GM19452 (cell line): ENCODE data around the gene STN1.

Source experiments
- ATAC-seq: cut with Tn5 transposase; IDR thresholded peaks from one replicate; pipeline ENCODE4 v1.9.1; 2021; ENCODE audit not compliant: unreplicated experiment

Gene STN1, protein sequence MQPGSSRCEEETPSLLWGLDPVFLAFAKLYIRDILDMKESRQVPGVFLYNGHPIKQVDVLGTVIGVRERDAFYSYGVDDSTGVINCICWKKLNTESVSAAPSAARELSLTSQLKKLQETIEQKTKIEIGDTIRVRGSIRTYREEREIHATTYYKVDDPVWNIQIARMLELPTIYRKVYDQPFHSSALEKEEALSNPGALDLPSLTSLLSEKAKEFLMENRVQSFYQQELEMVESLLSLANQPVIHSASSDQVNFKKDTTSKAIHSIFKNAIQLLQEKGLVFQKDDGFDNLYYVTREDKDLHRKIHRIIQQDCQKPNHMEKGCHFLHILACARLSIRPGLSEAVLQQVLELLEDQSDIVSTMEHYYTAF

DNA sequence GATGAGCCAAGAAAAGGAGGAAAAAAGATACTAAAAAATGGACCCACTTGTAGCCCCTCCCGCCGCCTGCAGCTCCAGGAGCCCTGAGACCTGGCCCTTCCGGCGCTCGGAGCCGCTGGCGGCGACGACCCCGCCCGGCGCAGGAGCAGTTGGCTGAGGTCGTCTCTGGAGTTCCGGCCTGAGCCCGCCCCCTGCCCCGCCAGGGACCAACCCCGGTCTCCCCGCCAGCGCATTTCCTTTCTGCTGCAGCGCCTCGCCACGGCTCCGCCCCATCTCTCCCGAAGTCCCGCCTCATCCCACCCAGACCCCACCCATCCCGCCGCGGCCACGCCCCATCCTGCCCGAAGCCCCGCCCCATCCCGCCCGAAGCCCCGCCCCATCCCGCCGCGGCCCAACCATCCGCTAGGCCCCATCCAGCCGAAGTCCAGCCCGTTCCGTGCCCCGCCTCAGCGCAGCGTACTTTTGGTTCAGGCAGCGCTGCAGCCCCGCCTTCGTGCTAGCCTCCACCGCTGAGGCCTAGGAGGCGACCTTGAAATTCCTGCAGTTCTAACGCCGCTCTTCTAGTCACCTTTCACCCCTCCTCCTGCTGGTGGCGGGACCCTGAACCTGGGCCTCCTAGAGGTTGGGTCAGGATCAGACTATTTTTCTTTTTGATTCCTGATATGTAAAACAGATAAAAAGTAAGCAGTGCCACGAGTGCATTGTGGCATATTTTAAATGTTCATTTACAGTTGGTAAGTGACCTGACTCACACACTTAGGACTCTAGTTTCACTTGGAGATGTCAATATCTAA is at the start of gene STN1:
Gene STN1, minus strand, starts transcription at position 132 of the 794 bp plus-strand sequence. CDS start 590 bp downstream, outside the sequence.
- peak; percentile 93 for ATAC-seq

DNA sequence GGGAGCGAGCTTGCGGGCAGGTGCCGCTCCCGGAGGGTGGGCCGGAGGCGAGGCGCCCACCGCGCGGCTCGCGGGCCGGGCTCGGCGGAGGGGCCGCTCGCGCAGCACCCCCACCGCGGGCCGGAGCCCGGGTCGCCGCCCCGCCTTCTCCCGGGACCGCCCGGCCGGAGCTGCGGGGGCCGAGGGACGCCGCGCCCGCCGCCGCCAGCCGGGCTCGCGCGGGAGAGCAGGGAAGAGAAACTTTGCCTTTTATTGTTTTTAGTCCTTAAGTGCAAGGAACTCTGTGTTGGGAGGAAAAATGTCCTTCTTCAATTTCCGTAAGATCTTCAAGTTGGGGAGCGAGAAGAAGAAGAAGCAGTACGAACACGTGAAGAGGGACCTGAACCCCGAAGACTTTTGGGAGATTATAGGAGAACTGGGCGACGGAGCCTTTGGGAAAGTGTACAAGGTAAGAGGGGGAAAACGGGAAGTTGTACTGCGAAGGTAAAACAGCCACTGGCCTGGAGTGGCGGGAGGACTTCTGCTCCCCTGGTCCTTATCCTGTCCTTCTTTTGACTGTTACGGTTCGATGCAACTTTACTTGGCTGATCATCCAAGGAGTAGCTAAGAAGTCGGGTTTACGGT is 49.6 kb upstream of the STN1 start:
- ATAC-seq = peak; percentile 43

DNA sequence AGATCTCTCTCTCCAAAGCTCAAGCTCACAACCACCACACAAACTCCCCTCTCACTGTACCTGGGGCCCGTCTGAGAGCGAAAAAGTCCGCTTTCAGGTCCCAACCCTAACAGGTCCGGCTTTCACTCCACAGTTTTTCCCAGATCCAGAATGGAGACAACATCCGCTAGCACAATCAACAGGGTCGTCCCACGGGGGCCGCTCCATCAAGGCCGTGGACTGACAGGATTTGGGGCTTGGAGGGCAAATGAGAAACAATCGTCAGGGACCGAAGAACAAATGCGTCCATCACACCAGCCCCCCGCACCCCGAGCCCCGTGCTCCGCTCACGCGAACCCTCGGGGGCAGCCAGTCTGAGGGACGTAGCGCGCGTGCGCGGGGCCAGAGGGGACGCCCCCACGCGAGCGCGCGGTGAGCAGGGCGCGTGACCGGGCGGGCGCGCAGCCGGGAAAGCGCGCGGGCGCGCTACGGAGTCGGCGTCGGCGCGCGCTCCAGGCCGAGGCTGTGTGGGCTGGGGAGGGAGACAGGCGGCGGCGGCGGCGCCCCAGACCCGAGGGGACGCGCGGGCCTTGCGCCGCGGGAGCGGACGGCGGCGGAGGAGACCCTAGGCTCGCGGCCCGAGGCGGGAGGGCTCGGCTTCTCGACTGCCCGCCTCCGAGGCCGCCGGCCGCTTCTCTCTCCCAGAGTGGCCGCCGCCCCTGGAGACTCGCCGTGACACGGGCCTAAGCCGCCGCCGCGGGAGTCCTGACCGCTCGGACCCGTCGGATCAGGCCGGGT is 48.9 kb upstream of the STN1 start, which contains the start of gene SLK:
Gene SLK, plus strand, starts transcription at position 470 of the 777 bp plus-strand sequence. CDS start 606 bp downstream, outside the sequence.
- peak; percentile 79 for ATAC-seq

DNA sequence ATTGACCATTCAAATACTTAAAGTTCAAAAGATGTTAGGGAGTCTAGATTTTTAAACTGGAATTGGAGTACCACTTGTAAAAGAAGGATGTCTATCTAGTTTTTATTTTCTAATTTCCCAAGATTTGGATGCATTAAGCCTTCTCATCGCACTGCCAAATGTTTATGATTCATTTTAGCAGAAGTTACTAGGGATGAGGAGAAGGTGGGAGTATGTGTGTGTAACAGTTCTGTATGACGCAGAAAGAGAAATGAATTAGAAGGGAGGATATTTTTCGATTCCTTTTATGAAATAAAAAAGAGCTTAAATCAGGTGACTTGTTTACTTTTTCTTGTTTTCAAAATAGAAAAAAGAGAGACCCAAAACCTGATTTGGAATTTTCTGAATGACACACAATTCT is 42.1 kb upstream of the STN1 start:
- ATAC-seq = no peak

DNA sequence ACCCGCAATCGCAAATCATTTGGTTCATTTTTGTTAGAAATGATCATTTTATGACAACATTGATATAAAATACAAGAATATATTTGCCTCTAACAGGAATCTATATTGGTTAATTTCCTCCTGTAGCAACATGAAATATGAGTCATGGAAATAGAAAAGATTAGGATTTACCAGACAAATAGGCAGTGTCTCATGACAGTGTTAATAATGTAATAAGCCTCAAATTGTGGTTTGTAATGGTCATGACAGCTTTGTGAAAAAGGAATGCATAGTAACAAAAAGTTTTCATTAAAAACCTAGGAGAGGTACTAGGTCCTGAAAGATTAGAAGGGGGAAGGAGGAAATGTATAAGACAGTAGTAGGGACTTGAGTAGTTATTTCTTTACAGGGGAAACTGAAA is 41.0 kb upstream of the STN1 start:
- ATAC-seq = no peak

DNA sequence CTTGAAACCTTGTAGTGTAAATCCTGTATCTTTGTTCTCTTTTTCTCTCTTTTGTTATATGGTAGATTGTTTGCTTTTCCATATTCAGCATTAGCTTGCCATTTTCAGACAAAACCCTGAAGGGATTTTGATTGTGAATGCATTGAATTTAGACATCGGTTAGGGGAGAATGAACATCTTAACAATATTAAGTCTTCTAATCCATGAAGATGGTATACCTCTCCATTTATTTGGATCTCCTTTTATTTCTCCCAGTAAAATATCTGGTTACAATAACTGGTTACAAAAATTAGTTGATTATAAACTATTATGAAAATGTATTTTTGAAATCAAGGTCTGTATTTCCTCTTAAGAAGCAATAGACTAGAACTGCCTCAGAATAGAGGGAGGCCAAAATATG is 36.6 kb upstream of the STN1 start:
- no peak for ATAC-seq

DNA sequence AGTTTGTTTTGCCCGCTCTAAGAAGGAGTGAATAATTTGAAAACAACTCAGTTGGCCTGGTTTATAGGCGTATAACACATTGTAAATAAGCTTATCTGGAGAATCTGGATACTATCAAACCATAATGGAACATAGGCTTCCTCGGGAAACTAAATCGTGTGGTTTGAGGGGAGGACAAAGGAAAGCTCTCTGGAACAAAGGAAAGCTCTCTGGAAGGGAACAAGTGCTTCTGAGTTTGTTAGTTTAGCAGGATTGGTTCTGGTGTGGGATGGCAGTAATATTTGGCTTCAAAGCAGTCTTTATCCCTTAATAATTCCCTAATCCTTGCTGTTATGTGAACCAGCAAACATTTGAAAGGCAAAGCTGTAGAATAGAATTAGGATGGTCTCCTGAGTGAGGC is 34.0 kb upstream of the STN1 start:
- no peak for ATAC-seq

DNA sequence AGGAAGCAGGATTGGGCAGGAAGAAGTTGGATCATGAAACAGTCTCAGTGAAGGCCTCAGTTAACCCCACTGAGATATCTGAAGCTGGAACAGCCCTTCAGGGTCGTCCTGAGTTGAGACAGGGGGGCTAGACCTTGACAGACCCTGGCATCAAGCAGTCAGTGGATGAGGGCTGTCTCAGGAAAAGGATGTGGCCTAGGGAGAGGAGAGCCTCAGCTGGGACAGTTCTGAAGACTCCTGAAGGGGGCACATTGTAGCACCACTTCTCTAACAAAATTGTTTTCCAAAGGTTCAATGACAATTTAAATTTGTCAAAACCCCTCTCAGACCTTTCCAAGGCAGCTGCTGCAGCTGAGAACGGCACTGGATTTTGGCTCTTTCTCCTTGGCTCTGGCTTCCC is 33.2 kb upstream of the STN1 start:
- no peak for ATAC-seq

DNA sequence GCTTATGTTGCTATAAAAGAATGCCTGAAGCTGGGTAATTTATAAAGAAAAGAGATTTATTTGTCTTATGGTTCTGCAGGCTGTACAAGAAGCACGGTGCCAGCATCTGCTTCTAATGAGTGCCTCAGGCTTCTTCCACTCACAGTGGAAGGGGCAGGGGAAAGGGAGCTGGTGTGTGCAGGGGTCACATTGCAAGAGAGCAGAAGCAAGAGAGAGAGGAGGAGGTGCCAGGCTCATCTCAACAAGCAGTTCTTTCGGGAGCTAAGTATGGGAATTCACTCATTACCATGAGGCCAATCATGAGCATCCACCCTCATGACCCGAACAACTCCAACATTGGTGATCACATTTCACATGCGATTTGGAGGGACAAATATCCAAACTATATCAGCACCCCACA is 31.7 kb upstream of the STN1 start:
- no peak for ATAC-seq

DNA sequence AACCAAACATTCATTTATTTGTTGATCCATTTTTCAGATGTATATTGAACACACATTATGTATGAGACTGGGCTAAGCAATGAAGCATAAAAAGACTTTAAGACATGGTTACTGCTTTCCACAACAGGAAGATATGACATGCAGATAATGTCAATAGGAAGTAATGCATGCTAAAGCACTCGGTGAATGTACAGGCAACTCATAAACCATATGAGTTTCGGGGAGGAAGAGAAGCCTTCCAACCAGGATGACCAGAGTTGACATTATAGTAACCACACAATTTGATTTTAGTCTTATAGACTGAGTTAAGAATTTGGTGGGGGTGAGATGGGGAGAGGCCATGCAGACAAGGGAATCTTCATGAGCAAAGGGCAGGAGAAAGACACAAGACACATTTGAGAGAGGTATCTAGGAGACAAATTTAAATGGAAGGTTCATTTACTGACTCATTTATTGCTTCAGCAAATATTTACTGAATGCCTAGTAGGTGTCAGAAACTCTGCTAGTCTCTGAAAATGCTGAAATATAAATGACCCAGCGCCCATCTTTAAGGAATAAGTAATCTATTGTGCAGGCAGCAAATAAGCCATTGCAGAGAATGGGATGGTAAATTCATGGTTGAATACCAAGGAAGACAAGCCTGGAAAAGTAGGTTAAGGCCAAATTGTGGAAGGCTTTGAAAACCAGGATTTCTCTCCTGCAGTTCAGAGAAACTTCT is 30.0 kb upstream of the STN1 start:
- ATAC-seq = no peak

DNA sequence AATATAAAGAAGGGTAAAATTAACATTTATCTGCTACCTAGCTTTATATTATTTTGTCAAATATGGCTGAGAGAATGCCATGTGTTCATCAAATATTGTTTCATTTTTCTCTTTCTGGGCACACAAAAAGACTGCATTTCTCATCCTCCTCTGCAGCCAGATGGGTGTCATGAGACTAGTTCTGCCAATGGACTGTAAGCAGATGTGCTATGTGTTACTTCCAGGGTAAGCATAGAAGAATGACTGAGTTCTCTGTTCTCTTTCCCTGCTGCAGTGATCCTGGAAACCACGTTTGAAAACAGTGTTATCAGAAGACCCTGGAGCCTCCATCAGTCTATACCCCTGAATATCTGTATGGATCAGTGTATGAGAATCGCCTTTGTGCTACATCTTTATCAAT is 24.9 kb upstream of the STN1 start:
- no peak for ATAC-seq

DNA sequence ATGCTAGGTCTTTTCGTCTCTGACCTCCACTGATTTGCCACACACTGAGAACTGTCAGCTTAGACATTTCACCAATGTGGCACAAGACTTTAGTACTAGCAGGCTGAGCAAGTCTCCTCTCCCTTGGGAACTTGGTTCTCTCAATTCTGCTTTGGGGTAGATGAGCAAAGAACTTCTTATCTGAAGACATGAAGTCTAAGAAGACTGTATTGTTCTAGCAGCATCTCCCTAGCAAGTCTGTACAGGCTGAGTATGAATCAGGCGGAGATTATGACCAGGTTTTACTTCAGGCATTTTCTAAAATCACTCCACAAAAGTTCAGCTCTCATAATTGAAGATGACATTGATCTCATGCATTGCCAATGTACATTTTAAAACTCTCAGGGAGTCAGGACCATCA is 23.8 kb upstream of the STN1 start:
- no peak for ATAC-seq

DNA sequence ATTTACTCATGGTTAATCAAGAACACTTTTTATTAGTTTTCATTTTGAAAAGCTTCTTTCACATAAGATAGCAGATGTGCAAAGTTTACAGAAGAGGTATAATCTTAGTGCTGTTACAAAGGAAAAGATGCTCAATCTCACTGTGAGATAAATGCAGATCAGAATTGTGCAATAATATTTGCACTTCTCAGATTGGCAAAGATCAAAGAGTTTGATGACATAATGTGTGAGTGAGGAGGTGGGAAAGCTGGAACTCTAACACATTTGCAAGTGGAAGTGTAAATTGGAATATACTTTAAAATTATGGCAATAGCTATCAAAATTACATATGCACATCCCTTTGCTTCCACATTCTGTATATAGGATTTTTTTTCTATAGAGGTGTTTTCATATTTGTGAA is 21.5 kb upstream of the STN1 start:
- ATAC-seq = no peak

DNA sequence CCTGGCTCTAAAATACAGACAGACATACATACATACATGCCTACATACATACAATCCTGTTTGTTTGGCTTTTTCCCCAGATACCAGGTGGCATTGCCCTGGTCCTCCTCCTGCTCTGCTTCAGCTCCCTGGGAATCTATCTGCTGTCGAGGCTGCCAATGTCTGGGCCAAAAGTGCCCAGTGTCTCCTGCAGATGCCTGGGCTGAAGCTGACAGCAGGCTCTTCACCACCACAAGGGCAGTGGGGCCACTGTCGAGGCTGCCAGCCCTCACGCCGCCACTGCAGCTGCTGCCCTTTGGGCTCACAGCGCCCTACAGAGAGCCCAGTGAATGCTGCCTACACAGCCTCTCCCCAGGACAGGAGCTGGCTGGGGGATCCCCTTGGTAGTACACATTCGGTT is 18.0 kb upstream of the STN1 start:
- ATAC-seq = no peak

DNA sequence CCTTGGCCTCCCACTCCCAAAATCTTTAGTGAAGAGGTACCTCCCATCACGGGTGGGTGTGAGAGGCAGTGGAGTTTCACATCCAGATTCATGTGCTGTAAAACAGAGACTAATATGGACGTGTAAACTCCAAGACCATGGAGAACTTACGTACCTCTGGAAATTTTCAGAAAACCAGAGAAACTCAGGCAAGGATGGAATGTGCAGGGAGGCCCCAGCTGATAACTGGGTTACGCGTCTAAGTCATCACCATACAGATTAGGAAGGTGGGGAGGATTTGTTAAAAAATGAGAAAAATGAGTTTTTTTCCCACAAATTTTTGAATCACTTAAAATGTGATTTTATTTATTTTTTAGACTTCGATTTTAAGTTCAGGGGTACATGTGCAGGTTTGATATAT is 16.3 kb upstream of the STN1 start:
- no peak for ATAC-seq

DNA sequence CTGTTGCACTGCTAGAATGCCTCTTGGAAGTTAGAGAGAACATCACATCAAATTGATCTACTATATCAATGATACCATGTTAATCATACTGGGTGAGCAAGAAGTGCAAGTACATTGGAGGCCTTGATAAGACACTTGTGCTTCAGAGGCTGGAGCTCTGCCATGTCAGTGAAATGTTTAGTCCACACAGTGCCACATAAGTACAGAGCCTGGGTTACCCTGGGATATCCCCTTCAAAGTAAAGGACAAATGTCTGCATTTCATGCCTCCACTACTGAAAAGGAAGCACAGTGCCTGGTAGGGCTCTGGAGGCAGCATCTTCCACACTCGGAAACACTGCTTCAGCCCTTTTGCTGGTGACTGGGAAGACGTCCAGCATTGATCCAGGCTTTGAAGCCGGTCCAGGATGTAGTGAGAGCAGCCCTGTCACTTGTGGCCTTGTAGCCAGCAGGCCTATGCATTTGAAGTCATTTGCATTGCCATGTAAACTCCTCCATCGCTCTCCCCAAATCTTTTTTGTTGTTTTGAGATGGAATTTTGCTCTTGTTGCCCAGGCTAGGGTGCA is 15.7 kb upstream of the STN1 start:
- ATAC-seq = no peak

DNA sequence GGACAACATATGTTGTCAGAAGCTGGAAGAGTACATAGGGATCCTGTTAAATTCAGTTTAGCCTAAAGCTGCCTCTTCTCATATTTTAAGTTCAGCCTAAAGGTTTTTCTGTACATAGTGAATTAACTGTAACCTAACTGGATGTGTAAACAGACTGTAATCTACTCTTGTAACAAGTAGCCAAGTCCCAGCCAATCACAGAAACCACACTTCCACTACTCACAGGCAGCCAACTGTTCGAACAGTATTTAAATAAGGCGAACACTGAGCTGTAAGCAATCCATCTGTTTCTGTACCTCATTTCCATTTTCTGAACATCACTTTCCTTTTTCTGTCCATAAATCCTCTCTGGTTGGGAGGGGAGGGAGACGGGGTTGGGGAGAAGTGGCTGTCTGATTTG is 15.0 kb upstream of the STN1 start:
- no peak for ATAC-seq

DNA sequence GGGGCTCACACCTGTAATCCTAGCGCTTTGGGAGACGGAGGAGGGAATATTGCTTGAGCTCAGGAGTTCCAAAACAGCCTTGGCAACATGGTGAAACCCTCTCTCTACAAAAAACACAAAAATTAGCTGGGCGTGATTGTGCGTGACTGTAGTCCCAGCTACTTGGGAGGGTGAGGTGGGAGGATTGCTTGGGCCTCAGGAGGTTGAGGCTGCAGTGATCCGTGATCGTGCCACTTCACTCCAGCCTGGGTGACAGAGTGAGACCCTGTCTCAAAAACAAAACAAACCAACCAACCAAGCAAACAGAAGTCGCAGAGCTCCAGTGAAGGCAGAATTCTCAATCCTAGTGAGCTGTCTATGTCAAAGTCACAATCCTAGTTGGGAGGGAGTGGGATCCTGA is 14.3 kb upstream of the STN1 start:
- no peak for ATAC-seq

DNA sequence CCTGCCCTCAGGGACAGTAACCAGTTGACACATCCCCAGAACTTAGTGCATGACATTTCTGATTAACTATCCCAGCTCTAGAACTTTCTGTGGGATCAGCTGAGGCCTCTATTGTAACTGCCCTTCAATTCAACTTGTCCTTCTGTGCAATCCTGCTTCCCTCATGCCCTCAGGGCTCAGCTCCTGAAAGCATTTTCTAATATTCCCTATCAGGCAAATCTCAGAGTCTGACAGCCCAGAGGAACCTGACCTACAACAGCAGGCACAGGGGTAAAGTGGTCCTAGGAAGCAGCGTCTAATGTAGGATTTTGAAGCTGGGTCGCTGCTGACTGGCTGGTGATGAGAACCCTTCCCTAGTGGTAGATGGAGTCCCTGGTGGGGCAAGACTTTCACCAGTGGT is 13.6 kb upstream of the STN1 start:
- ATAC-seq = no peak

DNA sequence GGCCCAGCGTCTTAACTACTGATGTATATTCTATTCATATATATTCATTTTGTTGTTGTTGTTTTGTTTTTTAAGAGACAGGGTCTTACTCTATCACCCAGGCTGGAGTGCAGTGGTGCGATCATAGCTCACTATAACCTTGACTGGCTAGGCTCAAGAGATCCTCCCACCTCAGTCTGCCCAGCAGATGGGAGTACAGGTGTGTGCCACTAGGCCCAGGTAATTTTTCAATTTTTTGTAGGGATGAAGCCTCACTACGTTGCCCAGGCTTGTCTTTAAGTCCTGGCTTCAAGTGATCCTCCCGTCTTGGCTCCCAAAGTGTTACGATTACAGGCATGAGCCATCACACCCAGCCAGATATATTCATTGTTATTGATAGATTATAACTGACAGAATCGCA is 12.9 kb upstream of the STN1 start:
- ATAC-seq = no peak
